Measurements from ENCODE around the gene PKD2L1.

PKD2L1 gene

DNA sequence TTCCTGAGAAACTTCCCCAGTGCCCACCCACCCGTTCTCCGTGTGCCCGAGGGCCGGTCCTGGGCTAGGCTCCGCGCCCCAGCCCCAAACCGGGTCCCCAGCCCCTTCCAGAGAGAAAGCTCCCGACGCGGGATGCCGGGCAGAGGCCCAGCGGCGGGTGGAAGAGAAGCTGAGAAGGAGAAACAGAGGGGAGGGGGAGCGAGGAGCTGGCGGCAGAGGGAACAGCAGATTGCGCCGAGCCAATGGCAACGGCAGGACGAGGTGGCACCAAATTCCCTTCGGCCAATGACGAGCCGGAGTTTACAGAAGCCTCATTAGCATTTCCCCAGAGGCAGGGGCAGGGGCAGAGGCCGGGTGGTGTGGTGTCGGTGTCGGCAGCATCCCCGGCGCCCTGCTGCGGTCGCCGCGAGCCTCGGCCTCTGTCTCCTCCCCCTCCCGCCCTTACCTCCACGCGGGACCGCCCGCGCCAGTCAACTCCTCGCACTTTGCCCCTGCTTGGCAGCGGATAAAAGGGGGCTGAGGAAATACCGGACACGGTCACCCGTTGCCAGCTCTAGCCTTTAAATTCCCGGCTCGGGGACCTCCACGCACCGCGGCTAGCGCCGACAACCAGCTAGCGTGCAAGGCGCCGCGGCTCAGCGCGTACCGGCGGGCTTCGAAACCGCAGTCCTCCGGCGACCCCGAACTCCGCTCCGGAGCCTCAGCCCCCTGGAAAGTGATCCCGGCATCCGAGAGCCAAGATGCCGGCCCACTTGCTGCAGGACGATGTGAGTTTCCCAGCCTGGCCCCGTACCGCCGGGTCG, 16.9 kb upstream of the PKD2L1 start, which contains the start of gene SCD:
TSS of gene SCD (plus strand) at position 469 of the 803 bp plus-strand sequence. CDS start at position 741, 272 bp downstream.
- Histone ChIP-seq H4K20me1 (ENCODE audit: low read depth, low read length) (peaks cover 19% of the 10 kb centered on the region), H3K27ac (ENCODE audit: low read depth, low read length) (peak within 1 kb of the TSS; percentile 81), H3K36me3 (ENCODE audit: low read length) (peaks cover 34% of the 10 kb centered on the region), H3K9me2 (replicated peaks; ENCODE audit: insufficient read depth, low read length) (no peaks in the 10 kb centered on the region), H3F3A (ENCODE audit: insufficient read depth) (peaks cover 8% of the 10 kb centered on the region; the same call in 1 of the 2 replicates), H2AFZ (ENCODE audit: low read depth, low read length, severe bottlenecking) (no peak within 1 kb of the TSS), H3K79me2 (ENCODE audit: insufficient read depth, low read length) (peaks cover 50% of the 10 kb centered on the region), H3K4me2 (ENCODE audit: low read depth, low read length, poor library complexity, severe bottlenecking) (peak within 1 kb of the TSS; percentile 93), H3K4me3 (ENCODE audit: insufficient read depth, low read length, poor library complexity, severe bottlenecking) (peak within 1 kb of the TSS; percentile 77), H3K27me3 (ENCODE audit: low read length) (no peaks in the 10 kb centered on the region), H3K9ac (ENCODE audit: low read length) (peak within 1 kb of the TSS; percentile 95), H3K9me3 (ENCODE audit: insufficient read depth, low read length) (no peaks in the 10 kb centered on the region)
- TF ChIP-seq, protein P1, sequence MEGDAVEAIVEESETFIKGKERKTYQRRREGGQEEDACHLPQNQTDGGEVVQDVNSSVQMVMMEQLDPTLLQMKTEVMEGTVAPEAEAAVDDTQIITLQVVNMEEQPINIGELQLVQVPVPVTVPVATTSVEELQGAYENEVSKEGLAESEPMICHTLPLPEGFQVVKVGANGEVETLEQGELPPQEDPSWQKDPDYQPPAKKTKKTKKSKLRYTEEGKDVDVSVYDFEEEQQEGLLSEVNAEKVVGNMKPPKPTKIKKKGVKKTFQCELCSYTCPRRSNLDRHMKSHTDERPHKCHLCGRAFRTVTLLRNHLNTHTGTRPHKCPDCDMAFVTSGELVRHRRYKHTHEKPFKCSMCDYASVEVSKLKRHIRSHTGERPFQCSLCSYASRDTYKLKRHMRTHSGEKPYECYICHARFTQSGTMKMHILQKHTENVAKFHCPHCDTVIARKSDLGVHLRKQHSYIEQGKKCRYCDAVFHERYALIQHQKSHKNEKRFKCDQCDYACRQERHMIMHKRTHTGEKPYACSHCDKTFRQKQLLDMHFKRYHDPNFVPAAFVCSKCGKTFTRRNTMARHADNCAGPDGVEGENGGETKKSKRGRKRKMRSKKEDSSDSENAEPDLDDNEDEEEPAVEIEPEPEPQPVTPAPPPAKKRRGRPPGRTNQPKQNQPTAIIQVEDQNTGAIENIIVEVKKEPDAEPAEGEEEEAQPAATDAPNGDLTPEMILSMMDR (IDR thresholded peaks at IDR 0.05; ENCODE audit: insufficient read depth, low read length, poor library complexity, severe bottlenecking): no peak
- no peak for TF ChIP-seq EZH2phosphoT487 (conservative IDR thresholded peaks at IDR 0.05; ENCODE audit: low read length)

DNA sequence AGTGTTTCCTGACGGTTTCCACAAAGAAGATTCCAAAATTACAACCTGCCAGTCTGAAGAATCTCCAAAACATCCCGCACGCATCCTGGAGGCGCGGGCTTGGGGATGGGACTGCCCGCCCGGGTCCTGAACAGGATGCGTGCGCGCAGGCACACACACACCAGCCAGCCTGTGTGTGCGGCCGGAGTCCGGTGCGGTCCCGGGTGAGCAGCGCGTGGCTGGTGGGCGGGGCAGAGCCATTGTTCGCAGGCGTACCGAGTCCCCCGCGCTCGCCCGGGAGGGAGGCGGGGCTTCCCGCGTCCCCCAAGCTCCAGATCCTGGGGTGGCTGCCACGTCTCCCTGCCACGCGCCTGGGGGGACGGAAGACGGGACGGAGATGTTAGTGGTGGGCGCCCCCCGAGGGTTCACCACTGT, 16.3 kb upstream of the PKD2L1 start:
- peak overlapping the region; percentile 76 for H3K27ac ChIP-seq (ENCODE audit: low read depth, low read length)
- H3F3A ChIP-seq (ENCODE audit: insufficient read depth): peaks cover 8% of the 10 kb centered on the region; the same call in 1 of the 2 replicates
- TF ChIP-seq, protein P1 (IDR thresholded peaks at IDR 0.05; ENCODE audit: insufficient read depth, low read length, poor library complexity, severe bottlenecking): no peak
- TF ChIP-seq EZH2phosphoT487 (conservative IDR thresholded peaks at IDR 0.05; ENCODE audit: low read length): no peak
- H2AFZ ChIP-seq (ENCODE audit: low read depth, low read length, severe bottlenecking): no peak overlapping the region
- H3K79me2 ChIP-seq (ENCODE audit: insufficient read depth, low read length): peaks cover 44% of the 10 kb centered on the region
- peaks cover 30% of the 10 kb centered on the region for H3K36me3 ChIP-seq (ENCODE audit: low read length)
- peaks cover 17% of the 10 kb centered on the region for H4K20me1 ChIP-seq (ENCODE audit: low read depth, low read length)
- peak overlapping the region; percentile 93 for H3K4me2 ChIP-seq (ENCODE audit: low read depth, low read length, poor library complexity, severe bottlenecking)
- no peaks in the 10 kb centered on the region for H3K9me2 ChIP-seq (replicated peaks; ENCODE audit: insufficient read depth, low read length)
- H3K9ac ChIP-seq (ENCODE audit: low read length): peak overlapping the region; percentile 95
- H3K27me3 ChIP-seq (ENCODE audit: low read length): no peaks in the 10 kb centered on the region
- H3K9me3 ChIP-seq (ENCODE audit: insufficient read depth, low read length): no peaks in the 10 kb centered on the region
- H3K4me3 ChIP-seq (ENCODE audit: insufficient read depth, low read length, poor library complexity, severe bottlenecking): peak overlapping the region; percentile 77

DNA sequence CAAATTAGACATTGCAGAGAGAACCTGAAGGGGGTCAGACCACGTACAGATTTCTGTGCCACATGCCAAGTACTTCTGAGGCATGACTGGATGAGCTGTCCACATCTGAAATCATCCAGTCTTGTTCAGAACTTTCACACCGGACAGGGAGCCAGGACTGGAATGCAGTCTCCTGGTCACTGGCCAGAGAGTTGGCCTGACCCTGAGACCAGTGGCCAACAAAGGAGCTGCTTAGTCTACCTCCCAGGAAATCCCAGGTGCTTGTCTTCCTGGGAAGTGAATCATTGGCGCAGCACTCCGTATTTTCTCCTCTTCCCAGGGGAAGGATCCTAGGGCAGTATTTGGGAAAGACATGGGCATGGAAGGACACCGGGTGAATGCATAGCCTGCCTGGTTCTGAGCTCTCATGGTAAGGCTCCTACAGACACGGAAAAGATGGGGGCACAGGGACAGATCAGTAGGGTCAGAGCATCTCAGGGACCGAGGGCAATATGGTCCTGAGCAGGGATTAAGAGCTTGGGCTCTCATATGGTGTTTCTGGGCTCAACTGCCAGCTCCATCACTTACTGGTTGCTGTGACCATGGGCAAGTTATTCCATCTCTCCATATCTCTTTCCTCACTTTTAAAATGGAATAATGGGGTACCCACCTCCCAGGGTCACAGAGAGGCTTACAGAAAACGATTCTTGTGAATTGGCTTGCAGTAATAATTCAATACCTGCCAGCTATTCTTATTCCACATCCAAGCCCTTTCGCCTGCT, 15.7 kb upstream of the PKD2L1 start:
- H3K9me3 ChIP-seq (ENCODE audit: insufficient read depth, low read length): no peaks in the 10 kb centered on the region
- peaks cover 38% of the 10 kb centered on the region for H3K79me2 ChIP-seq (ENCODE audit: insufficient read depth, low read length)
- no peak for TF ChIP-seq EZH2phosphoT487 (conservative IDR thresholded peaks at IDR 0.05; ENCODE audit: low read length)
- TF ChIP-seq, protein P1 (IDR thresholded peaks at IDR 0.05; ENCODE audit: insufficient read depth, low read length, poor library complexity, severe bottlenecking): no peak
- peak overlapping the region; percentile 77 for H3K4me3 ChIP-seq (ENCODE audit: insufficient read depth, low read length, poor library complexity, severe bottlenecking)
- H3F3A ChIP-seq (ENCODE audit: insufficient read depth): peaks cover 8% of the 10 kb centered on the region; the same call in 1 of the 2 replicates
- H3K27me3 ChIP-seq (ENCODE audit: low read length): no peaks in the 10 kb centered on the region
- peak overlapping the region; percentile 76 for H3K27ac ChIP-seq (ENCODE audit: low read depth, low read length)
- peak overlapping the region; percentile 93 for H3K4me2 ChIP-seq (ENCODE audit: low read depth, low read length, poor library complexity, severe bottlenecking)
- H4K20me1 ChIP-seq (ENCODE audit: low read depth, low read length): peaks cover 16% of the 10 kb centered on the region
- no peak overlapping the region for H2AFZ ChIP-seq (ENCODE audit: low read depth, low read length, severe bottlenecking)
- H3K9me2 ChIP-seq (replicated peaks; ENCODE audit: insufficient read depth, low read length): no peaks in the 10 kb centered on the region
- H3K9ac ChIP-seq (ENCODE audit: low read length): peak overlapping the region; percentile 95
- H3K36me3 ChIP-seq (ENCODE audit: low read length): peaks cover 28% of the 10 kb centered on the region
